GM12875 (cell line): ENCODE measurements around the gene GOLM1.
"Not testable (repeated sequence)": the region's sequence is repeated elsewhere in the genome, so short reads cannot be mapped to it uniquely, and the experiment has no call there.

Experiments
- H3K4me3 ChIP-seq: one replicate; pipeline ENCODE4 v1.5.1; 2011; ENCODE audit warnings: low read depth, low read length, control low read depth
- TF ChIP-seq, protein P1 (sequence below): IDR thresholded peaks from 2 replicates; pipeline ENCODE4 v1.5.1; 2011; ENCODE audit warnings: low read depth, mild to moderate bottlenecking, control low read depth, inconsistent platforms, low read length, moderate library complexity, borderline replicate concordance; ENCODE audit not compliant: insufficient read depth

Gene GOLM1, protein sequence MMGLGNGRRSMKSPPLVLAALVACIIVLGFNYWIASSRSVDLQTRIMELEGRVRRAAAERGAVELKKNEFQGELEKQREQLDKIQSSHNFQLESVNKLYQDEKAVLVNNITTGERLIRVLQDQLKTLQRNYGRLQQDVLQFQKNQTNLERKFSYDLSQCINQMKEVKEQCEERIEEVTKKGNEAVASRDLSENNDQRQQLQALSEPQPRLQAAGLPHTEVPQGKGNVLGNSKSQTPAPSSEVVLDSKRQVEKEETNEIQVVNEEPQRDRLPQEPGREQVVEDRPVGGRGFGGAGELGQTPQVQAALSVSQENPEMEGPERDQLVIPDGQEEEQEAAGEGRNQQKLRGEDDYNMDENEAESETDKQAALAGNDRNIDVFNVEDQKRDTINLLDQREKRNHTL

DNA sequence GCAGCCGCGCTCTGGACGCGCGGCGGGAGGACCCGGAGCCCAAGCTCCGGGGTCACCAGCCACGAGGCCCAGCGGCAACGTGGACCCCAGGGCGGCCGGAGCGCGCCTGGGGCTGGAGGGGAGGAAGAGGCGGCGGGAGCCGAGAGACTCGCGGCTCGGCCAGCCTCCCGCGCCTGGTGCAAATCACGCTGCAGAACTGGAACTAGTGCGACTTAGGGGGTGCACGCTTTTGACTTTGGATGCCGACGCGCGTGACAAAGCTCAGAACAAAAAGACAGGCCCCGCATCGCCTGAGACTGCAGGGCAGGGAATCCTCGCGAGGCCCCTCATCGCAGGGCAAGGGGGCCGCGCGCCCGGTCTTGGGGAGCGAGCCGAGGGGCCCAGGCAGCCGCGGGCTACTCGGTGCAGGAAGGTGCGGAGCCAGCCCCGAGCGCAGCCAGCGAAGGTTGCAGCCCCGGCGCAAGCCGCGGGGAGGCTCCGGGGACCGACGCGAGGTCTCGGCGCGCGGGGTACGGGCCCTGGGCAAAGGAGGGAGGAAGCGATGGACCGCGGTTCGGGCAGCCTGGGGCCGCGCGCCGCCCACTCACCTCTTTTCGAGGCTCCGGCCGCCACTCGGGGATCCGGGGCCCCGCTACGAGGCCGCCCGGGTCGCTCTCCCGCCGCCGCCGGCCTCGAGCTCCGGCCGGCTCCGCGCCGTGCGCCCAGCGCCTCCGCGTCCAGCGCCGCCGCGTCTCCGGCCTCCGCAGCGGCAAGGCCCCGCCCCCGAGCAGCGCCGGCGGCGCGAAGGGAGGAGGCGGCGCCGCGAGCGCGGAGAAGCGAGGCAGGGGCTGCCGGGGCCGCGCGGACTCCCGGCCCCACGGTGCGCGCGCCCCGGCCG lies at the start of gene GOLM1:
Gene GOLM1 (minus strand): TSS at position 735 of the 877 bp plus-strand sequence. CDS start 20,238 bp downstream, outside the sequence.
- H3K4me3 ChIP-seq, result peak within 1 kb of the TSS; percentile 63
- TF ChIP-seq, protein P1, sequence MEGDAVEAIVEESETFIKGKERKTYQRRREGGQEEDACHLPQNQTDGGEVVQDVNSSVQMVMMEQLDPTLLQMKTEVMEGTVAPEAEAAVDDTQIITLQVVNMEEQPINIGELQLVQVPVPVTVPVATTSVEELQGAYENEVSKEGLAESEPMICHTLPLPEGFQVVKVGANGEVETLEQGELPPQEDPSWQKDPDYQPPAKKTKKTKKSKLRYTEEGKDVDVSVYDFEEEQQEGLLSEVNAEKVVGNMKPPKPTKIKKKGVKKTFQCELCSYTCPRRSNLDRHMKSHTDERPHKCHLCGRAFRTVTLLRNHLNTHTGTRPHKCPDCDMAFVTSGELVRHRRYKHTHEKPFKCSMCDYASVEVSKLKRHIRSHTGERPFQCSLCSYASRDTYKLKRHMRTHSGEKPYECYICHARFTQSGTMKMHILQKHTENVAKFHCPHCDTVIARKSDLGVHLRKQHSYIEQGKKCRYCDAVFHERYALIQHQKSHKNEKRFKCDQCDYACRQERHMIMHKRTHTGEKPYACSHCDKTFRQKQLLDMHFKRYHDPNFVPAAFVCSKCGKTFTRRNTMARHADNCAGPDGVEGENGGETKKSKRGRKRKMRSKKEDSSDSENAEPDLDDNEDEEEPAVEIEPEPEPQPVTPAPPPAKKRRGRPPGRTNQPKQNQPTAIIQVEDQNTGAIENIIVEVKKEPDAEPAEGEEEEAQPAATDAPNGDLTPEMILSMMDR, result no peak

DNA sequence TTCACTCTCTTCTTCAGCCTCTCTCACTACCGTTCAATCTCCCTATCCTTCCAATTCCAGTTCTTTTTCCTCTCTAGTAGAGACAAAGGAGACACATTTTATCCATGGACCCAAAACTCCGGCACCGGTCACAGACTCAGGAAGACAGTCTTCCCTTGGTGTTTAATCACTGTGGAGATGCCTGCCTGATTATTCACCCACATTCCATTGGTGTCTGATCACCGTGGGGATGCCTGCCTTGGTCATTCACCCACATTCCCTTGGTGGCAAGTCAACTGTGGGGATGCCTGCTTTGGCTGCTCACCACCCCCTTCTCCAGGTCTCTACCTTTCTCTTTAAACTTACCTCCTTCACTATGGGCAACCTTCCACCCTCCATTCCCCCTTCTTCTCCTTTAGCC lies 47.3 kb upstream of the GOLM1 start:
- not testable (repeated sequence) for H3K4me3 ChIP-seq

DNA sequence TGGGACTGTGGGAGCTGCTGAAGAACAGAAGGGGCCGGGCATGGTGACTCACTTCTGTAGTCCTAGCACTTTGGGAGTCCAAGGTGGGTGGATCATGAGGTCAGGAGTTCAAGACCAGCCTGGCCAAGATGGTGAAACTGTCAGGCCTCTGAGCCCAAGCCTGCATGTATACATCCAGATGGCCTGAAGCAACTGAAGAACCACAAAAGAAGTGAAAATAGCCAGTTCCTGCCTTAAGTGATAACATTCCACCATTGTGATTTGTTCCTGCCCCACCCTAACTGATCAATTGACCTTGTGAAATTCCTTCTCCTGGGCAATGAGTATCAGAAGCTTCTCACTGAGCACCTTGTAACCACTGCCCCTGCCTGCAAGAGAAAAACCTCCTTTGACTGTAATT lies 46.6 kb upstream of the GOLM1 start:
- H3K4me3 ChIP-seq, result not testable (repeated sequence)

DNA sequence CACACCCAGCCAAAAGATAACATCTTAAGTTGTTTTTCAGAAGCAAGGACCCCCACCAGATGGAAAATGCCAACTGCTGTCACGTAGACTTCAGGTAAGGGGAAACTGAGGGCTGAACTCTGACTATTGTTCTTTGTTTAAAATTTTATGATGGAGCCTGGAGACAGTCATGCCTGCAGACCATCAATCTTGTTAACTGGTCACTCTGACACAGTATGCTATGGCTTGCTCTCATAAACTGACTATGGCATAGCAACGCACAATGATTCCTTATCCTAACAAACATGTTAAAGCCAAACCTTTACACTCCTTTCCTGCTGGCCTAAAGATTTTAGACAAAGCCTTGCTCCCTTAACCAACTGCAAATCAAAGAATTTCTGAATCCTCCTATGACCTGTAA lies 43.6 kb upstream of the GOLM1 start:
- TF ChIP-seq, protein P1, result no peak
- no peak overlapping the region for H3K4me3 ChIP-seq

DNA sequence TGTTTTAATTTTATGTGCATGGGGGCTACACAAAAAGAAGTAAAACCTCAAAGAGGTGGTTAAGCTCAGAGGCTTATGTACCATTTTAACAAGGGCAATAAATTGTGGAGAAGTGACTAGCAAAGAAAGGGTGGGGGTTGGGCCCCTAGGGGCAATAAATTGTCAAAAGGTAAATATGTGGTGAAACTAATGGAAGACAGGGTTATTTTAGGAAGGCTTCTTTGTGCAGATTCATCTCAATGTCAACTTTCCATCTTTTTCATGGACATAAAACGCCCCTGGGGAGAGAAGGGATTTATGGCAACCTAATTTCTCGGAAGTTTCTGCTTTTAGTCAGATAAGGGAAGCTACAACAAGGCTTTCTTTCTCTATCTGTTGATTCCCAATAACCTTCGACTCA lies 42.5 kb upstream of the GOLM1 start:
- TF ChIP-seq, protein P1, result no peak
- H3K4me3 ChIP-seq, result no peak overlapping the region

DNA sequence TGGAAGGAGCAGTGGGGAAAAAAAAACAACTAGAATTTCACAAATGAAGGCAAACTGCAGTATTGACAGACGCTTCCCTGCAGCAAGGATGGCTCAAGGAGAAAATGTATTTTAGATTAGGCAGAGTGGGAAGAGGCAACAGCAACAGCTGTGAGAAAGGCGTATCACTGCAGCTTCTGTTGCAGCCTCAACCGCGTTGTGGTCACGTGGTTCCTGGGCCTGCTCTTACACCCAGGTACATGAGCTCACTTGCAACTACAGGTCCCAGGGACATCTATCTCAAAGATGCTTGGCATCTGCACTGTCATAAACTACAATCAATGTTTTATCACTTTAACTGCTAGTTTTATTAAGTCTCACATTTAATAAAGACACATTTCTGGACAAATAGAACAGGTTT lies 36.0 kb upstream of the GOLM1 start:
- no peak overlapping the region for H3K4me3 ChIP-seq
- TF ChIP-seq, protein P1, result no peak

DNA sequence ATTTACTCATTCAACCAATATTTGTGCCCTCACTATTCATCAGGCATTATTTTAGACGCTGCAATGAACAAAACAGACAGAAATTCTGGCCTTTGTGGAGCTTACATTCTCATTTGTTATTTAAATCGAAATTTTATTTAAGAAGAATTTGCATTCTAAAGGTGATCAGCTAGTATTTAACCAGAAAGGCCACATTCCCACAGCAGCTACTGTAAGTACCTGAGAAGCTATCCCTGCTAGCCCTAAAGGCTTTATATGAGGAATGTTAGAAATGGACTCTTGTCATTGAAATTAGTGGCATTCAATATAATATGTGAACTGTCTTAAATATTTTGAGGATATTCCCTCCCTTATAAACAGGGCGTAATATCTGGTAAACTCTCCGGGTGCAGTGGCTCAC lies 35.0 kb upstream of the GOLM1 start:
- TF ChIP-seq, protein P1, result no peak
- H3K4me3 ChIP-seq, result no peak overlapping the region
